Measurements from ENCODE around the gene IQSEC1.

Gene IQSEC1

DNA sequence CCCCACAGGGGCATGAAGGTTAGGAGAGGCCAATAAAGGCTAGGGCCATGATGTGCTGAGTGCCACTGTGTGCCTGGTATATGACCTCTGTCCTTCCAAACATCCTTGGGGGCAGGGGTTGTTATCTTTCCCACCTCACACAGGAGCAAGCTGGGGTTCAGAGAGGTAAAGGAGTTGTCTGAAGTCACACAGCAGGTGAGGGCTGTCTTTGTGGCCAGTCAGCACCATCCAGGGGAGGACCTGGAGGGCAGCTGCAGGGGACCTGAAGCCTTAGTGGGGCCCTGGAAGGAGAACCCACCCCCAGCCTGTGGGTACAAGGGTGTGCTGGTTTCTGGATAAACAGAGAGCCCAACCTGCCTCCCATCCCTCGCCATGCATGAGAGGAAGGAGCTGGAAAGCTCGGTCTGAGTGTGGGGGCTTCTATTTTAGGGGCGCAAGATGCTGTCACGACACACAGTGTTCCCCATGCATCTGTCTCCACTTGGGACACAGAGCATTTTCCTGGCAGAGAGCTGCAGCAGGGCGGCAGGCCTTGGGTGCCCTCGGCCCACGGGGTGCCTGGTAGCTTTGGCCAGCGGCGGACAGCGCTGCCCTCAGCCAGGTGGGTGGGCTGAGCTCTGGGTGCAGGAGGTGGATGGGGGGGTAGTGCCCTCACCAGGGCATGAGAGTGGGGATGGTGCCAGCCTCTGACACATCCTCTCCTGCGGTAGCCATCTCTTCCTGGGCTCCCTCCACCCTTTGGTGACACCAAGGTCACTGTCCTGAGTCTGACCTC lies 14.7 kb downstream of the IQSEC1 start:
- TF ChIP-seq, protein P1, sequence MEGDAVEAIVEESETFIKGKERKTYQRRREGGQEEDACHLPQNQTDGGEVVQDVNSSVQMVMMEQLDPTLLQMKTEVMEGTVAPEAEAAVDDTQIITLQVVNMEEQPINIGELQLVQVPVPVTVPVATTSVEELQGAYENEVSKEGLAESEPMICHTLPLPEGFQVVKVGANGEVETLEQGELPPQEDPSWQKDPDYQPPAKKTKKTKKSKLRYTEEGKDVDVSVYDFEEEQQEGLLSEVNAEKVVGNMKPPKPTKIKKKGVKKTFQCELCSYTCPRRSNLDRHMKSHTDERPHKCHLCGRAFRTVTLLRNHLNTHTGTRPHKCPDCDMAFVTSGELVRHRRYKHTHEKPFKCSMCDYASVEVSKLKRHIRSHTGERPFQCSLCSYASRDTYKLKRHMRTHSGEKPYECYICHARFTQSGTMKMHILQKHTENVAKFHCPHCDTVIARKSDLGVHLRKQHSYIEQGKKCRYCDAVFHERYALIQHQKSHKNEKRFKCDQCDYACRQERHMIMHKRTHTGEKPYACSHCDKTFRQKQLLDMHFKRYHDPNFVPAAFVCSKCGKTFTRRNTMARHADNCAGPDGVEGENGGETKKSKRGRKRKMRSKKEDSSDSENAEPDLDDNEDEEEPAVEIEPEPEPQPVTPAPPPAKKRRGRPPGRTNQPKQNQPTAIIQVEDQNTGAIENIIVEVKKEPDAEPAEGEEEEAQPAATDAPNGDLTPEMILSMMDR (IDR thresholded peaks at IDR 0.05; ENCODE audit: extremely low read depth, missing control alignments): no peak
- DNase-seq (ENCODE audit: low spot score): no peak

DNA sequence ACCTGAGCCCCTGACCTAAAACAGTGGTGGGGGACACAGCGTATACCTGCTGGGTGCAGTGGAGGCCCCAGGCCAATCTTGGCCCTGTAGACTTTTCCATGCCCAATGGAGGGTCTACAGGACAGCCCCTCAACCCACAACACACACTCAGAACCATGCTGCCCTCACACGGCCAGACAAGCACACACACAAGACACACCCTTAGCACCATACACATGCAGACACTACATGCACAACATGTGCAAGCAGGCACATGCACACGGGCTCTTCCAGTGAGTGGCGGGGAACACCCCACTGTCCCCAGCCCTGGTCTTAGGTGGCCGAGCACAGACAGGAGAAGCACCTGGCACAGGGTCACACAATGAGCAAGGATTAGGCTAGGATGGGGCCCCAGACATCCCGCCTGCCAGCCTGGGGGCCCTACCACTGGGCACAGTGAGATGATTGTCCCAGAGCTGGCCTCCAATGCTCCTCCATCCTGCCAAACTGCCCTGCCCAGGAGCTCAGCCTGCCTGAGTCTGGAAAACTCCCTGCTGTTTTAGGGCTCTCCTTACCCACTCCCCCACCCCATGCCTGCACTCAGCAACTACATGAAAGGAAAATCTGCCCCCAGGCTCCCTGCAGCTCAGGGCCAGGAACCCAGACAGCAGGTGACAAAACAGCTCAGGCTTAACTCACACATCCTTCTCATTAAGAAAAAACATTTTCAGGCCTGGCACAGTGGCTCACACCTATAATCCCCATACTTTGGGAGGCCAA lies 15.8 kb downstream of the IQSEC1 start:
- DNase-seq (ENCODE audit: low spot score): no peak
- TF ChIP-seq, protein P1 (IDR thresholded peaks at IDR 0.05; ENCODE audit: extremely low read depth, missing control alignments): no peak

DNA sequence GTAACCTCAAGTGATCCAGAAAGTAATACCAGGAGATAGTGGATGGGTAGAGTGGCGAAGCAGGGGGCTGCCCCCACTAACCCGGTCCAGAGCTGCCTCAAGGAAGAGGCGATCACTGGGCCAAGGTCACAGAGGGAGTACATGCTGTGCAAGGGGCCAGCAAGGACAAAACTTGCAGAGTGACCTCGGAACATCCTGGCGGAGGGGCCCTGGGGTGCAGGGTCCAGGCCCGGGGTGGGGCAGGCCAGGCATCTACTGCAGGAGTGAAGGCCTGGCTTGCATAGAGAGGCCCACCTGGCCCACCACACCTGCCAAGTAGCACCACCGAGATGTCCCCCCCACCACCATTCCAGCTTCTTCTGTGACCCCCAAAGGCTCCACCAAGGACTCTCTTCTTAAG lies 17.6 kb downstream of the IQSEC1 start:
- TF ChIP-seq, protein P1 (IDR thresholded peaks at IDR 0.05; ENCODE audit: extremely low read depth, missing control alignments): no peak
- no peak for DNase-seq (ENCODE audit: low spot score)

DNA sequence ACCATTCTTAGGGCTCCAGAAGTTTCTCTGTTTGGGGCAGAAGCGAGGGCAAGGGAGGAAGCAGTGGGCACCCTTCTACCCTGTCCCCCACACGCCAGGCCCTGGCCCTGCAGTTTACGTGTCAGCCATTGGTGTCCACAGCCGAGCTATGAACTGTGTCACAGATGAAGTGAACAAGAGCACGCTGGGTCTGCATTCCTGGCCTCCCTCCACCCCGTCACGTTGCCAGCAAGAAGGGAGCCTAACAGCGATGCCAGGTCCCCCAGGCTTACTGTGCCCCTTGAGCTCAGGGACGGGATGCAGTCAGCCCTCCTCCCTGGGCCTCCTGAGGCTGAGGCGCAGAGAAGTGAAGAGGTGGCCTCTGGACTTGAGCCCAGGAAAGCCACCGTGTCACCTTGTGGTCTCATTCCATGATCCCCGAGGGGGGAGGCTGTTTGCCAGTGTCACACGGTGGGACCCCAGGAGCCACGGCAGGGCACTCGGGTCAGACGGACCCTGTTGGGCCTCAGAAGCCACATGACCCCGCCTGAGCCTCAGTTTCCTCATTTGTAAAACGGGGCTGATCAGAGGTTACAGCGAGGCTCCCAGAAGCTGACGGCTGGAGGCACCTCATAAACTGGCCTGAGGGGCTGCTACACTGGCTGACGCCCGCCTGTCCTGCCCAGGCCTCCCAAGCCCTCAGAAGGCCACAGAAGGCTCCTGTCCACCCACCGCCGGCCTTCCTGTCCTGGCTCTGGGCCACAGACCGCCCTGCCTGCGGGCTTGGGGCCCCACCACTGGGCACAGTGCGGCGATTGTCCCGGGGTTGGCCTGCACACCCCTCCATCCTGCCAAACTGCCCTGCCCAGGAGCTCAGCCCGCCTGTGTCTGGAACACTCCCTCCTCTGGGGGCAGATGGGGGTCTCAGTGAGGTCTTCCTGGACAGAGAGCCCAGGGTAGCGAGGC lies 18.6 kb downstream of the IQSEC1 start:
- TF ChIP-seq, protein P1 (IDR thresholded peaks at IDR 0.05; ENCODE audit: extremely low read depth, missing control alignments): no peak

DNA sequence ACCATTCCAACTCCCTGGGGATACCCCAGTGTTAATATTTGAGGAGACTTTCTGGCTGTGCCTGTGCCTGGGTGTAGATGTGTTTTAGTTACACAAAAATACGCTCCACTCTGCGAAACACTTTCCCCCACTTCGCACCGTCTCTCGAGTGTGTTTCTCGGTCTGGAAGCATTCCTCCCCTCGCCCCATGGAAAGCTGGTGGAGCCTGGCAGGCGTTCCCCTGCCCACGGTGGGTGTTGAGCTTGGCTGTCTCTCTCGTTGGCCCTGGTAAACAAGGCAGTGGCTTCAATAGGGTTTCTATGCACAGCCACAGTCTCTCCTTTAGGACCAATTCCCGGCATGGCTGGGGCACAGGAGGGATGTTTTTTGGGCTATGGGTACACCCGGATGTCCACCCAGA lies 19.3 kb downstream of the IQSEC1 start:
- no peak for DNase-seq (ENCODE audit: low spot score)
- TF ChIP-seq, protein P1 (IDR thresholded peaks at IDR 0.05; ENCODE audit: extremely low read depth, missing control alignments): no peak

More for the DNA sequence above, 18.6 kb downstream of the IQSEC1 start:
- DNase-seq (ENCODE audit: low spot score): no peak

DNA sequence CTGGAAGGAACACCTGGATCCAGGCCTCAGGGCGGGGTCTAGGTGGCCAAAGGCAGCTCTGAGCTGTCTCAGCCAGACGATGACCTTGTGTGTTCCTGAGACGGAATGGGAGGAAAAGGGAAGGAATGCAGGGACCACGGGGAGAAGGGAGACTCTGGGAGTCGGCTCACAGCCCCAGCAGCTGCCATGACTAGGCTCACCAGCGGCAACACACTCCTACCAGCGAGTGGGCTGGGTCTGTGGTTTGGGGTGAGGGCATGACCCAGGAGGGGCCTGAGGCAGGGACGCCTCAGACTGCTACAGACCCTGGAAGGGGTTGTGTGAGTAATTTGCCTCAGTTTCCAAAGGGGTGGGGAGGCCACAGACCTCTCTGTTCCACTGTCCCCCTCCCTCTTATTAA lies 19.8 kb downstream of the IQSEC1 start:
- no peak for DNase-seq (ENCODE audit: low spot score)
- TF ChIP-seq, protein P1 (IDR thresholded peaks at IDR 0.05; ENCODE audit: extremely low read depth, missing control alignments): no peak

All from GM20000 (cell line).